Measurements from ENCODE around the gene ERBB2. TPM values are rescaled to one million over a fixed set of nuclear protein-coding genes. Genes with fewer than 3 reads are reported as not detected.

ERBB2 gene
- total and polyA plus RNA-seq, 9 of the 15 experiments (the other 6 are each of a cell fraction or from before 2014, with no cell fraction given) = 0.74 to 5.6 (median 3.3) TPM

GRCh38 chr17:39754161-39754957, 54.5 kb downstream of the ERBB2 start (continued):
- TF ChIP-seq ZMIZ1 (IDR thresholded peaks at IDR 0.05; ENCODE audit: low read depth in 2 of 2, low read length in 2 of 2) (no peak), ZFPM2 (CRISPR knock-in tag; IDR thresholded peaks at IDR 0.05) (no peak), GABPB2 (CRISPR knock-in tag; conservative IDR thresholded peaks at IDR 0.05) (no peak), HES1 (IDR thresholded peaks at IDR 0.05; ENCODE audit: low read depth) (no peak), SIRT6 (IDR thresholded peaks at IDR 0.05; ENCODE audit: low read depth, low read length) (no peak), FOXJ2 (tag; IDR thresholded peaks at IDR 0.05) (no peak), THAP12 (CRISPR knock-in tag; IDR thresholded peaks at IDR 0.05) (no peak), ZNF740 (CRISPR knock-in tag; IDR thresholded peaks at IDR 0.05) (0 out of 2 replicates have a peak, but pooled peaks have one; percentile 35), ZNF740 (tag; IDR thresholded peaks at IDR 0.05) (no peak), ZNF24 (IDR thresholded peaks at IDR 0.05) (no peak), LEF1 (IDR thresholded peaks at IDR 0.05) (no peak), MTF1 (CRISPR knock-in tag; IDR thresholded peaks at IDR 0.05; ENCODE audit: borderline replicate concordance) (no peak), SMAD2 (IDR thresholded peaks at IDR 0.05; ENCODE audit: low read depth, low read length) (no peak)
